ENCODE results near the gene ATXN7.
A peak's percentile ranks its signal among the peaks of the same experiment; 100 is the strongest.

The ATXN7 gene

GRCh38 chr3:63937661-63938651, 74.3 kb downstream of the ATXN7 start:
- in situ Hi-C loops (cut with HindIII; ENCODE audit: low pct_unique_long_range_greater_than_20kb, low sequenced_read_pairs) = no loop called here
- DNase-seq (ENCODE audit: low read depth in 1 of 2, low spot score in 1 of 2) = peak; percentile 15 to 71
- no peak for TF ChIP-seq JUND (IDR thresholded peaks at IDR 0.05; ENCODE audit: low read depth)

- no peak for TF ChIP-seq JUND (IDR thresholded peaks at IDR 0.05; ENCODE audit: low read depth)
- DNase-seq (ENCODE audit: low read depth in 1 of 2, low spot score in 1 of 2) = no peak
- in situ Hi-C loops (cut with HindIII; ENCODE audit: low pct_unique_long_range_greater_than_20kb, low sequenced_read_pairs) = no loop called here
These were observed 76.7 kb downstream of the ATXN7 start for GRCh38 chr3:63940389-63940757.

- no peak for DNase-seq (ENCODE audit: low read depth in 1 of 2, low spot score in 1 of 2)
- no peak for TF ChIP-seq JUND (IDR thresholded peaks at IDR 0.05; ENCODE audit: low read depth)
- in situ Hi-C loops (cut with HindIII; ENCODE audit: low pct_unique_long_range_greater_than_20kb, low sequenced_read_pairs) = no loop called here
These were observed 78.9 kb downstream of the ATXN7 start for GRCh38 chr3:63942528-63942927.

GRCh38 chr3:63943678-63944077, 80.0 kb downstream of the ATXN7 start:
- DNase-seq (ENCODE audit: low read depth in 1 of 2, low spot score in 1 of 2) = no peak
- in situ Hi-C loops (cut with HindIII; ENCODE audit: low pct_unique_long_range_greater_than_20kb, low sequenced_read_pairs) = no loop called here
- TF ChIP-seq JUND (IDR thresholded peaks at IDR 0.05; ENCODE audit: low read depth) = no peak

- in situ Hi-C loops (cut with HindIII; ENCODE audit: low pct_unique_long_range_greater_than_20kb, low sequenced_read_pairs) = no loop called here
- no peak for TF ChIP-seq JUND (IDR thresholded peaks at IDR 0.05; ENCODE audit: low read depth)
- no peak for DNase-seq (ENCODE audit: low read depth in 1 of 2, low spot score in 1 of 2)
These were observed 82.0 kb downstream of the ATXN7 start for GRCh38 chr3:63945558-63946096.

DNA sequence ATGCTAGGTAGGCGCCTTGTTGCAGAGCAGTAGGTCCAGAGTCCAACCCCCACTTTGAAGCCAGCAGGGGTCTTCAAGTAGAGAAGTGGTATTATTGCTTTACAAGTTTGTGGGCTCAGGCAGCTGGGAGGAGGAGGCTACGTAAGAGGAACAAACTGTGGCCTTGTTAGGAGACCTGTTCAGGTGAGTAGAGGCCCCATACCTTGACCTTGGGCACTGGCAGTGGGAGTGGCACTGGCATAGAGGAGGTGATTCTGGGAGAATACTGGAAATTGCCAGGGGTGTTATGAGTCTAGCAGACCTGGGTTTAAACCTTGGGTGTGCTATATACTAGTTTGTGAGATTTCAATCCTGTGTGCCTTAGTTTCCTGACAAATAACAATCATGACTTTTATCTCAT, 83.1 kb downstream of the ATXN7 start:
- in situ Hi-C loops (cut with HindIII; ENCODE audit: low pct_unique_long_range_greater_than_20kb, low sequenced_read_pairs) = no loop called here
- no peak for DNase-seq (ENCODE audit: low read depth in 1 of 2, low spot score in 1 of 2)
- TF ChIP-seq JUND (IDR thresholded peaks at IDR 0.05; ENCODE audit: low read depth) = no peak

GRCh38 chr3:63947594-63947993, 83.9 kb downstream of the ATXN7 start:
- DNase-seq (ENCODE audit: low read depth in 1 of 2, low spot score in 1 of 2) = no peak
- TF ChIP-seq JUND (IDR thresholded peaks at IDR 0.05; ENCODE audit: low read depth) = no peak
- in situ Hi-C loops (cut with HindIII; ENCODE audit: low pct_unique_long_range_greater_than_20kb, low sequenced_read_pairs) = no loop called here

DNA sequence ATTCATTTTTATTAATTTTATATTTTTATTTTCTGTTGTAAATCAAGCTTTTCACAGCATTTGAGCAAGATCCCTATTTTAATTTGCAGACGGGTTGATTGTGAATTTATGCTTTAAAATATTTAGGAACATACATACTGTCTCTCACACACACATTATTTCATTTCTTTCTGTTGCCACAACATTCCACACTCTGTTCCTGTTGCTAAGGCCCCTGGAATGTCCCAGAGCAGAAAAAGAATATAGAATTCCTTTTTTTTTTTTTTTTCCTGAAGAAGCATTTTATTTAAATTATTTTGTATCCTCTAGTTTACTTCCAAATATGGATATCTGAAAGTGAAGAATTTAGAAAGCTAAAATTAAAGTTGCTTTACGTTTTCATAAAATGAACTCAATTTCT, 85.3 kb downstream of the ATXN7 start:
- in situ Hi-C loops (cut with HindIII; ENCODE audit: low pct_unique_long_range_greater_than_20kb, low sequenced_read_pairs) = no loop called here
- DNase-seq (ENCODE audit: low read depth in 1 of 2, low spot score in 1 of 2) = no peak
- TF ChIP-seq JUND (IDR thresholded peaks at IDR 0.05; ENCODE audit: low read depth) = no peak

DNA sequence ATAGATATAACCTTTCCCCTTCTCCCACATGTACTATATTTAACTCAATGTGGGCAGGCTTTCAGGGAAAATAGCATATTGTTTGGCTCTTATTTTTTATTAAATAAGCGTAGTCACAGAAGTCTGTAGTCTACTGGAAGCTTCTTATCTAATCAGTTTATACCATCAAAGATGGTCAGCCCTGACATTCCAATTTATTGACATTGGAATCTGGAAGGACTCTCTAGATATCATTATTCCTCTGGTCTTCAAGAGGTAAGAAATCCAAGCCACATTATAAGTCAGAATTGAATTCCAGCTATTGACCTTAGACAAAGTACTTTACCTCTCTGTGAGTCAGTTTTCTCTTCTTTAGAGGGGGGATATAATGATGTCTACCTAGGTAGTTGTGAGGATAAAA, 87.0 kb downstream of the ATXN7 start:
- no peak for DNase-seq (ENCODE audit: low read depth in 1 of 2, low spot score in 1 of 2)
- in situ Hi-C loops (cut with HindIII; ENCODE audit: low pct_unique_long_range_greater_than_20kb, low sequenced_read_pairs) = no loop called here
- TF ChIP-seq JUND (IDR thresholded peaks at IDR 0.05; ENCODE audit: low read depth) = no peak

GRCh38 chr3:63951492-63952247, 88.0 kb downstream of the ATXN7 start:
- in situ Hi-C loops (cut with HindIII; ENCODE audit: low pct_unique_long_range_greater_than_20kb, low sequenced_read_pairs) = no loop called here
- DNase-seq (ENCODE audit: low read depth in 1 of 2, low spot score in 1 of 2) = no peak

GRCh38 chr3:63952248-63952594, 88.6 kb downstream of the ATXN7 start:
- in situ Hi-C loops (cut with HindIII; ENCODE audit: low pct_unique_long_range_greater_than_20kb, low sequenced_read_pairs) = no loop called here
- TF ChIP-seq JUND (IDR thresholded peaks at IDR 0.05; ENCODE audit: low read depth) = no peak

More at GRCh38 chr3:63951492-63952247, 88.0 kb downstream of the ATXN7 start:
- TF ChIP-seq JUND (IDR thresholded peaks at IDR 0.05; ENCODE audit: low read depth) = no peak

DNA sequence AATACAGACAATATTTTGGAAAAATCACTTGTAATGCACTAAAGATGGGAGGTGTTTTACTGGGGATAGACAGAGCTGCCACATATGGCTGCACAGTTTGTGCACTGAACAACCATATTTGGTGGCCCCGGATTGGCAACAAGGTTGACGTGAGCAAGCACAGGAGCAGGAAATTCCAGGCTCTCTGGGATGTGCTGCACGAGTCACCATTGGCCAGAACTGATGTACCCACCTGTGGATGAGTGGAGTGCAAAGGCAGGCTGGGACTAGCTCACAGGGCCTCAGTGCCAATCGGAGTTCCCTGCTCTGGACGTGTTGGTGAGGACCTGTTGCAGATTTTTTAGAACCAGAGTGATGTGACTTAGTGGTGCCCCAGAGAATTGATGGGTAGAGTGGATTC, 90.5 kb downstream of the ATXN7 start:
- no peak for DNase-seq (ENCODE audit: low read depth in 1 of 2, low spot score in 1 of 2)
- TF ChIP-seq JUND (IDR thresholded peaks at IDR 0.05; ENCODE audit: low read depth) = no peak
- in situ Hi-C loops (cut with HindIII; ENCODE audit: low pct_unique_long_range_greater_than_20kb, low sequenced_read_pairs) = no loop called here

More at GRCh38 chr3:63952248-63952594, 88.6 kb downstream of the ATXN7 start:
- no peak for DNase-seq (ENCODE audit: low read depth in 1 of 2, low spot score in 1 of 2)
